Stimulated activated CD8-positive, alpha-beta memory T cell treated with anti-CD3 and anti-CD28 coated beads, Interleukin-2, amount 100 ng/mL, for 48 hours (primary cell): Measurements from ENCODE around the gene SFXN4.
"Not testable (repeated sequence)": the region's sequence is repeated elsewhere in the genome, so short reads cannot be mapped to it uniquely, and the experiment has no call there.

Experiments used
- DNase-seq, 2 donors: peaks; one replicate each; pipeline ENCODE4 v3.0.0-alpha.2; 2020; ENCODE audit warnings: low read depth in 2 of 2

Gene SFXN4

DNA sequence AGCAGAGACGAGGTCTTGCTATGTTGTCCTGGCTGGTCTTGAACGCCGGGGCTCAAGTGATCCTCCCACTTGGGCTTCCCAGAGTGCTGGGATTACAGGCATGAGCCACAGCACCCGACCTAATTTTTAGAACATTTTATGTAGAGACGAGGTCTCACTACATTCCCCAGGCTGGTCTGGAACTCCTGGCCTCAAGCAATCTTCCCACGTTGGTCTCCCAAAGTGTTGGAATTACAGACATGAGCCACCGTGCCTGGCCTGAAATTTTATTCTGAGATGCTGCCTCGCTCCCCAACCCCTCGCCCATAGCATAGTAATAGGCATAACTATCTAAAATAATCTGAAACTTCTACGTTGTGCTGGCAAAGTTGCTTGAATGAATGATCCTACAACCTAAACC lies 21.9 kb downstream of the SFXN4 start:
- DNase-seq: no peak

DNA sequence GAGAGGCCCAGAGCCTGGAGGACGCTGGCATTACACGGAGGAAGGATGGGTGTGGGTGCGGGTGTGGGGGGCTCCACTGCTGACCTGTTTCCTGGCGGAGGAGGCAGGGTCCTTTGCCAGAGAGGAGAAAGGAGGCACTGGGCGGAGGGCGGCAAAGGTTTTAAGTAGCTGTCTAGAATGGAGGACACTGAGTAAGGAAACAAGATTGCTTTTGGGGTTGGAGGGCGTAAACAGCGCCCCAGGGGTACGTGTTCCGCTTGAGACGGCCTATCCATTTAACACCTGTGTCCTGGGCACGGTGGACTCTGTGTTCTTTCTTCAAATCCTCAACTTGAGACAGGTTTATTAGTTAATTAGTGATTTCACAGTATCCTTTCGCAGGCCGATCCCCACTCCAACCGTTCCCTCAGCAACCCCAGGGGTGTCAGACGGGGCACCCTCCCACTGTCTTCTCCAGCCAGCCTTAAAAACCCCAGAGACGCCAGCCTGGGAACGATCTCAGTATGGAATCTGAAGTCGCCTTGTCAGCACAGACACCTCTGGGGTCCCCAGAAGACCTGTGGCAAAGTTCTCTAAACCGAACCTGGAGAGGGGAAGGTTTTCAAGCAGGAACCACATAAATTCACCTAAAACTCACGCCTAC lies 24.8 kb downstream of the SFXN4 start:
- DNase-seq: no peak

DNA sequence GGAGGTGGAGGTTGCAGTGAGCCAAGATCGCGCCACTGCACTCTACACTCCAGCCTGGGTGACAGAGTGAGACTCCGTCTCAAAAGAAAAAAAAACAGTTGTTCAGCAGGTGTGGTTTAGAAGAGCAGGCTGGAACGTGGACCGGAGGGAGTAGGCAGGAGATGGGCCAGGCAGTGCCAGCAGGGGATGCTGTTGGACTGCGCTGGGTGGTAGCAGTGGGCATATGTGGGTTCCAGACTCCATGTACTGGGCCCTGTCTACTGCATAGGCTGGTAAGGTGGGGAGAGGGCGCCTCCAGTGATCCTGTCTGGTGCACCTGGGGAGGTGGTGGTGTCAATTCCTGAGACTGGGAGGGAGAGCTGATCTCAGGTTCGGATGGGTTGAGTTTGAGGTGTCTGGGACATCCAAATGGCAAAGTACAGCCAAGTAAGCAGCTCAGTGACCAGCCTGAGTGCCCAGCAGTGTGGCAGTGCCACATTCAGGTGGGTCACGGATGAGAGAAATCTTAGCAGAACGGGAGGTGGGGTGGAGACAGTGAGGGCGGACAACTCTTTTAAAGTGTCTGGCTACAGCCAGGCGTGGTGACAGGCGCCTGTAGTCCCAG lies 25.9 kb downstream of the SFXN4 start:
- peak in 1 of 2 donors; percentile 34 for DNase-seq

DNA sequence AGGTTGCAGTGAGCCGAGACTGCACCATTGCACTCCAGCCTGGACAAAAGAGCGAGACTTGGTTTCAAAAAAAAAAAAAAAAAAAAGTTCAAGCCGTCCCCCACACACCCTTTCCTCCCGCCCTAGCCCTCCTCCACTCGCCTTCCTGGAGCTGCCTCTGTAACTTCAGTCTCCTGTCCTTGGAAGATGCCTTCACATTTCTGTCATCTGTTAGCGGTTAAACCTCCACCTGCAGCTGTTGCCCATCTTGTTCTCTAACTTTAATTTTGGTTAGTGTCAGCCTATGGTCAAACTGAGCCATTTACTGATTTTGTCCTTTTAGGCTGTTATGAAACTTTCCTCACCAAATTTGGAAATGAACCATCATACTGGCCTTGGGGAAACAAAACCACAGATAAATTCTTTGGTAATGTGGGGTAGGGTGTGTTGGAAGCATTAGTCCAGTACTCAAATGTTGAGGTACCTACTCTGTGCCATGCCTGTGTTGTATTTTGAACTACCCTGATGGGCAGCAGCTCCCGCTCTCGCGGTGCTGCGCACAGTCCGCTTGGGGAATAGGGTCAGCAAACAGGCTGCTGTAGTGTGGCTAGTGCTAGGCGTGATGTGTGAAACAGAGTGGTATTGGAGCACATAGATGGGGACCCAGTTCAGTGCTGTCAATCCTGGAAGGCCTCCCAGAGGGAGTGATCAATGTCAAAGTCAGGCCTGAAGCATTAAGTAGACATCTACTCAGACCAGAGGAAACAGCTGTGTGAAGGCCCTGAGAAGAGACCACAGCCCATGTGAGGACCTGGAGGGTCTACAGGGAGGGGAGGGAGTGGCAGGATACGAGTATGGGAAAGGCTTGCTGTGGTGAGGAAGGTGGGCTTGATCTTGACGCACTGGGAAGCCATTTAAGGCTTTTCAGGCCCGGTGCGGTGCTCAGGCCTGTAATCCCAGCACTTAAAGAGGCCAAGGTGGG lies 26.9 kb downstream of the SFXN4 start:
- no peak for DNase-seq

DNA sequence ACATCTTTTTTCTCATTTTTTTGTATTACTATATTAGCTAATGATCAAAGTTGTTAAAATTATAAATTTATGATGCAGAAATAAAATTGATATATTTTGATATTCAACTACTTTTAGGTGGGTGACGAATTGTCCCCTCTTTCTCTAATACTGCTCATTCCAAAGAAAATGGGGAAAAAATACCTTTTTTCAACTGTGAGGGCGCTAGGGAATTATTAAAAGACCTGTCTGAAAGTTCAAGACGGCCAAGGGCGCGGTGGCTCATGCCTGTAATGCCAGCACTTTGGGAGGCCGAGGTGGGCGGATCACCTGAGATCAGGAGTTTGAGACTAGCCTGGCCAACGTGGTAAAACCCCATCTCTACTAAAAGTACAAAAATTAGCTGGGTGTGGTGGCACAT lies 27.6 kb downstream of the SFXN4 start:
- DNase-seq: not testable (repeated sequence)

DNA sequence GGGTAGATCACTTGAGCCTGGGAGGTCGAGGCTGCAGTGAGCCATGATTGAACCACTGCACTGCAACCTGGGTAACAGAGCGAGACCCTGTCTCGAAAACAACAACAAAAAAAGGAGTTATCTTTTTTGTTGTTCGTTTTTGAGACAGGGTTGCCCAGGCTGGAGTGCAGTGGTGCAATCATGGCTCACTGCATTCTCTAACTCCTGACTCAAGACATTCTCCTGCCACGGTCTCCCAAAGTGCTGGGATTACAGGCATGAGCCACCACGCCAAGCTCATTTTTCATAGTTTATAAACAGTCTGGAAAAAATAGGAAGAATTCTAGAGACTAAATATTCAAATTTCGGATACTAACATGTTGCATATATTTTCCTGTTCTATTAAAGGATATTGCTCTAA lies 29.4 kb downstream of the SFXN4 start:
- no peak for DNase-seq

DNA sequence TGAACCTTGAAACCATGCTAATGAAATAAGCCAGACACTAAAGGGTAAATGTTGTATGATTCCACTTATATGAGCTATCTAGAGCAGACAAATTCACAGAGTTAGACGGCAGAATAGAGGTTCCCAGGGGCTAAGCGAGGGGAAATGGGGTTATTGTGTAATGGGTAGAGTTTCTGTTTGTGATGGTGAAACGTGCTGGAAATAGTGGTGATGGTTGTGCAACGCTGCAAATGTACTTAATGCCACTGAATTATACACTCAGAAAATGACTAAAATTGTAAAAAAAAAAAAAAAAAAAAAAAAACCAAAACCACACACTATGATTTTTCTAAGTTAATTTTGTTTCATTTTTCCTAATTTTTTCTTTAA lies 30.0 kb downstream of the SFXN4 start:
- DNase-seq: no peak

DNA sequence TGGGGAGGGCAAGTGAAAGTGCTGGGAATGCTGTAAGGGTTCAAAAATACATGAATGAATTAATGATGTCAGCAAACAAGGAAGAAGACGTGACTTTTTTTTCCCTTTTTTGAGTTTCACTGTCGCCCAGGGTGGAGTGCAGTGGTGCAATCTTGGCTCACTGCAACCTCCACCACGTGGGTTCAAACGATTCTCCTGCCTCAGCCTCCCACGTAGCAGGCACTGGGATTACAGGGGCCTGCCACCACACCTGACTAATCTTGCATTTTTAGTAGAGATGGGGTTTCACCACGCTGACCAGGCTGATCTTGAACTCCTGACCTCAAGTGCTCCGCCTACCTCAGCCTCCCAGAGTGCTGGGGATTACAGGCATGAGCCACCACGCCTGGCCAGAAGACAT lies 31.6 kb downstream of the SFXN4 start:
- peak in 1 of 2 donors; percentile 61 for DNase-seq

DNA sequence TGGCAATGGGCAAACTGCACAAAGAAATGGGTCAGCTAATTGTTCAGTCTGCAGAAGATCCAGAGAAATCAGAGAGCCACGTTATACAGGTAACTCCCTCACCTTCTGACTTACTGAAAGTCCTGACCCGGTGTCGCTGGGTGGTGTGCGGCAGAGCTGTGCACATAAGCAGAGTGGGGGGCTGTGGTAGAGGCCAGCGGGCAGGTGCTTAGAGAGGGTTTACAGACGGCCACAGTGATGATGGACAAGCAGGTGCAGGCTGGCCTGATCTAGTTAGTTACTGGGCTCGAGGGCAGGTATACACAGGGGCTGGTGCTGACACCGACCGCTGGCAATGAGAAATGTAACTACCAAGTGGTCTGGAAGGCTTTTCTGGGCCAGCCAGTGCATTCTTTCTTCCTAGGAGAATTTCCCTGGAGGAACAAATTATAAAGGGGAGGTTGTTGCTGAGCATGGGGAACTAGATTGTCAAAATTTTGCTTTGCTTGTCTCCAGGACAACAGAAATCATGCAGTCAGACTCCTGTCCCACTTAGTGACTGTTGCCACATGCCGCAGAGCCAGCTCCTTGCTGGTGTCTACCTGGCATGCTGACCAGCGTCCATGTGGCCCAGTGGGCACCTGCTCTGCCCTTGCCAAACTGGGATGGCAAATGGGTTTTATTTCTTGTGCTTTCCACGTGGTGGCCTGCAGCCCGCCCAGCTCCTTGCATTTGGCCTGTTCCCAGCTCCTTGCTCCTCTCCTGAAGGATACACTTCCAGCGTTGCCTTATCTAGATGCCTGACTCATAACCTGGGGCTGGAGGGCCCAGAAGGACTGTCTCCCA lies 32.8 kb downstream of the SFXN4 start:
- no peak for DNase-seq

DNA sequence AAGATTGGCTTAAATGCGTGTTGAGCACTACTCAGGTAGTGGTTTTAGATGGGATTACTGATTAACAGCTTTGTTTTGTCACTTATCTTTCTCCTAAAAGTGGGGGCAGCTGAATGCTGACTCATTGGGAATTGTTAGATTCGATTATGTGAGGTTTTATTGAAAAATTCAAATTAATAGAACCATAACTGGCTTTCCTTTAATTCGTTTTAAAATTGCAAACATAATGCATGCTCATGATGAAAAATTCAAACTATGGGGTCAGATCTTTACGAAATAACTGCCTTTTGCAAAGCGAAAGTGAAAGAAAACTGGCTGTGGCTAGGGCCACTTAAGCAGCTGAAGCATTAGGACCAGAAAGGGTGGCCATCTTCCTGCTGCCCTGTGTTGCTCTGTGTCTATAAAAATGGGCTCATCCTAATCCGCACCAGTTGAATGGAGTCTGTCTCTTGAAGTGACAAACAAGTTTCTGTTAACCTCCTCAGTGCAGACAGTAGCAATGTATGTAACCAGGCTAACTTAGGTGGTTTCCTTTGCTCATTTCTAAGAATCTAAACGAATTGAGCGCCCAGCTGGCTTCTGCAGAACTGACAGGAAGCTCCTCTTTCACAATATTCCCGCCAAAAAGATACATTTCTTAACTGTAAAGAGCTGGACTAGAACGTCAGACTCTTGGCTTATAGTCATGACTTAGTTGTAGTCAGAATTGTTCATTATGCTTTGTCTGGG lies 33.8 kb downstream of the SFXN4 start:
- peak in 1 of 2 donors; percentile 19 for DNase-seq

DNA sequence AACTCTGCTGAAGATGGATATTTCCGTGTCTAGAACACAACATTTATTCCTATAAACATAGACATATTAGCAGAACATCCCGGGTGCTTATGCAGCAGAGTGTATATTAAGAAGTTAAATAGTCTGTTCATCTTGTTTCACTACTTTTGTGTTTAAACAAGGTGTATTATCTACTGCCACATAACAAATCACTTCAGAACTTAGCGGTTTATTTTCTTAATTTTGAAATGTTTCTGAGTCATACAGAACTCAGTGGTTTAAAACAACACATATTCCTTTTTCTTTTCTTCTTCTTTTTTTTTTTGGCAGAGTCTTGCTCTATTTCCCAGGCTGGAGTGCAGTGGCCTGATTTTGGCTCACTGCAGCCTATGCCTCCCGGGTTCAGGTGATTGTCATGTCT lies 35.8 kb downstream of the SFXN4 start:
- no peak for DNase-seq

DNA sequence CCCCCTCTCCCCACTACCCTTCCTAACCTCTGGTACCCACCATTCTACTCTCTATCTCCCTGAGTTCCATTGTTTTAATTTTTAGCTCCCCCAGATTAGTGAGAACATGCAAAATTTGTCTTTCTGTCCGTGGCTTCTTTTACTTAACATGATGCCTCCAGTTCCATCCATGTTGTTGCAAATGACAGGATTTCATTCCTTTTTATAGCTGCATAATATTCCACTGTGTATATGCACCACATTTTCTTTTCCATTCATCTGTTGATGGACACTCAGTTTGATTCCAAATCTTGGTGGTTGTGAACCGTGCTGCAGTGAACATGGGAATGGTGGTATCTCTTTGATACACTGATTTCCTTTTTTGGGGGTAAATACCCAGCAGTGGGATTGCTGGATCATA lies 39.6 kb downstream of the SFXN4 start:
- DNase-seq: no peak

DNA sequence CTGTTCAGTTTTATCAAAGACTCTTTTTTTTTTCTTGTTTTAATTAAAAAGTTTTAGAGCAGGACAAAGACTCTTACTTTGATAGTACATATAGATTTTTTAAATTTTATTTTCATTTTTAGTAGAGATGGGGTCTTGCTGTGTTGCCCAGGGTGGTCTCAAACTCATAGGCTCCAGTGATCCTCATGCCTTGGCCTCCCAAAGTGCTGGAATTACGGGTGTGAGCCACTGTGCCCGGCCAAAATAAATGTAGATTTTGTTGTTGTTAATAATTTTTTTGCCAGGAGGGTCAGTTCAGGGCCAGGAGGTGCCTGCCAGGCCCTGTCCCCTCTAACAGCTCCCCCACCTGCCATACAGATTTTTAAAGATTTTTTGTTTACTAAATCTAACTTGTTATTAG lies 44.6 kb downstream of the SFXN4 start:
- DNase-seq: no peak

DNA sequence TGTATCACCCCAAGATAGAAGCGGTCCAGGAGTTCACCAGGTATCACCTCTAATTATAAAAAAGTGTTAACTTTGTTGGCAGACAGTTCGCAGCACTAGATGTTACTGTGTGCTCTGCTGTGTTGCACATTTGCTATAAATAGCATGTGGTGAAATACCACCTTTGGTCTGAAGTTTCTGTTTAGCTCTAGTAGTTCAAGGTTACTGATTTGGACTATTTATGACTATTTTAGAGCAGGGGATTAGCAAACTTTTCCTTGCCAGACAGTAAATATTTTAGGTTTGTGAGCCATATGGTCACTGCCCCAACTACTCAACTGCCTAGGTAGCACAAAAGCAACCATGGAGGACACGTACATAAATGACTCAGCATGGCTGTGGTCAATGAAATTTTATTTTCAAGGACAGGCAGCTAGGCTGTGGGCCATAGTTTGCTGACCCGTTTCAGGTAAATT lies 45.1 kb downstream of the SFXN4 start:
- DNase-seq: no peak

DNA sequence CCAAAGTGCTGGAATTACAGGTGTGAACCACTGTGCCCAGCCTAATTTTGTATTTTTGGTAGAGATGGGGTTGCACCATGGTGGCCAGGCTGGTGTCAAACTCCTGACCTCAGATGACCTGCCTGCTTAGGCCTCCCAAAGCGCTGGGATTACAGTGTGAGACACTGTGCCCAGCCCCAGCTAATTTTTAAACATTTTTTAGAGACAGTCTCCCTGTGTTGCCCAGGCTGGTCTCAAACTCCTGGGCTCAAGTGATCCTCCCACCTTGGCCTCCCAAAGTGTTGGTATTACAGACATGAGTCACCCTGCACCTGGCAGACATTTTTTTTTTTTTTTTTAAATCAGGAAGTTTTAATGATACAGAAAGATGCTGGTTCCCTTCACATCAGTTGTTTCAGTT lies 46.1 kb downstream of the SFXN4 start:
- DNase-seq: no peak

DNA sequence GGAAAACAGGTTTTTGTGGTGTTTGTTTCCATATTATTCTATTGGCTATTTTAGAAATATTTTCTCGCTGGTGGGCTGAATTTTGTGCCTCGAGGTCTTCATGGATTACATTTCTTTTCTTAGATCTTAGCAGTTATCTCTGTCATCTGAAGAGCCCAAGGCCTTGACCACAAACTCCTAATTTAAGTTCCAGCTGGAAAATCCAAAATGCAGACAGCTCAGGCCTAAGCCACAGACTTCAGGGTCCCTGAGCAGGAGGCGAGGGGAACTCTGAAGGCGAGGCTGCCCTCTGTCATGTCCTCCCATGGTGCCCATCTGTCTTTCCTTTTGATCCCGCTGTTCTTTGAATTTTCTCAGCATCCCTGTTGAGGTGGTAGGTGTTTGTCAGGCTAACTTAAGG lies 47.3 kb downstream of the SFXN4 start:
- DNase-seq: no peak

DNA sequence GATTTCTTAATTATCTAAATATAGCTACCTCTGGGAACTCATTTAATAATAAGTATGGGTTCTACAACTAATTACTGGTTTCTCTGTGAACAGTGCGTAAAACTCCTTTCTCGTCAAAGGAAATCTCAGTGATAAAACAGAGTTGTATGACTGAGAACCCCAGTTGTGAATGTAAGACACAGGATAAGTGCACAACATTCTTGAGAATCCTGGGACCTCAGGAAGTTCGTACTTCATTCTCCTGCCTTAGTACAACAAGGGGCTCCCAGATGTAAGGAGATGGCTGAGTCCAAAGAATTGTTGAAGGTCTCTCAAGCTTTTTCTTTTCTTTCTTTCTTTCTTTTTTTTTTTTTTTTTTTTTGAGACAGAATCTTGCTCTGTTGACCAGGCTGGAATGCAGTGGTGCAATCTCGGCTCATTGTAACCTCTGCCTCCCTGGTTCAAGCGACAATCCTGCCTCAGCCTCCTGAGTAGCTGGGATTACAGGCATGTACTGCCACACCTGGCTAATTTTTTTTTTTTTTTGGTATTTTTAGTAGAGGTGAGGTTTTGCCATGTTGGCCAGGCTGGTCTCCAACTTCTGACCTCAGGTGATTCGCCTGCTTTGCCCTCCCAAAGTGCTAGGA lies 49.1 kb downstream of the SFXN4 start:
- DNase-seq: no peak

DNA sequence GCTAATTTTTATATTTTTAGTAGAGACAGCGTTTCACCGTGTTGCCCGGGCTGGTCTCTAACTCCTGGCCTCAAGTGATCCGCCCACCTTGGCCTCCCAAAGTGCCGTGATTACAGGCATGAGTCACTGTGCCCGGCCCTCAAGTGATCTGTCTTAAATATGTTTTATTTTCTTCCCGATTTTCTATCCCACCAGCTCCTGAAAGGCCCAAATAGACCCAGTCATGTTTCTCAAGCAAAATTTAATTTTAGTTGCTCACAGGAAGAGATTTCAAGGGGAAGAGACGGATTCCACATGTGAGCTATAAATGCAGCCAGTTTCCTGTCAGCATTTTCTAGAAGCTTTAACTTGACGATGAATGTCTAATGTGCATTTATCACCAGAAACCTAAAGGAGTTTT lies 49.6 kb downstream of the SFXN4 start:
- DNase-seq: no peak

DNA sequence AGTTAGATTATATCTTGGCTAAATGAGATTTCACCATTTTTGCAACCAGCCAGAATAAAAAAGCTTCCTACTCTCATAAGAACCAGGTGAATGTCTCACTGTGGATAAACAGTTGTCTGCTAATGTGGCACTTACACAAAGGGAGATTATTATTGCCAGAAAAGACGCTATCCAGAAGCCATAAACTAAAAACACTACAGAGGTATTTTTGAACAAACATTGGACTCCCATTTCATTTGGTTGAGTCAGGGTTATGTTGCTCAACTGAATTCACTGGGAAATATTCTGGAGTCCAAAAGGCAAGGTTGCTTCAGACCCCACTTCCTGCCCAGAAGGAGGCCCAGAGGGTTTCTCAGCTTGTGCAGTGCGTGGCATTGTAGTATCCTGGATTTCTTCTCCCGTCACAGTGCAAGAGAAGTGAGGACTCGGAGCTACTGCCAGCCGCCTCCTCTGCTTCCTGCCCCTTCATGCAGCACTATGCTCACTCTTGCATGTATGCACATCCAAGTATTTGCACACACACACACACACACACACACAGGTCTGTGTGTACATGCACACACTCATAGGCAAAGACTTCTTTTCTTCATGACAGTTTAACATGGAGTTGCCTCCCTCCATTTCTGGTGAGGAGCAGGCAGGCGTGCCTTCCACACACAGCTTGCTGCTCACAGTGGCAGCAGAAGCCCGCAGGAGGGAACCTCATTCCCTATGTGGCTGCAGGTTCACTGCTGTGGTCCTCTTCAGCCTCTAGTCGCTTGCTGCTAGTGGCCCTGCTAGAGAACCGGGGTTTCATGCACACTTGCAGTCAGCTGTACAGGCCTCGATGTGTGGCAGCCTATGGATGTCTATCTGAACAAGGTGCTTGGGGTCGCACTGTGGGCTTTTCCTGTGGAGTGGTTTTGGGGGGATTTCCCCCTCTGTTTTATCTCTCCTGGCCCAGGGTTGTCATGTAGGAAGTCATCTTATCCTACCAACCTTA lies 51.5 kb downstream of the SFXN4 start:
- no peak for DNase-seq

DNA sequence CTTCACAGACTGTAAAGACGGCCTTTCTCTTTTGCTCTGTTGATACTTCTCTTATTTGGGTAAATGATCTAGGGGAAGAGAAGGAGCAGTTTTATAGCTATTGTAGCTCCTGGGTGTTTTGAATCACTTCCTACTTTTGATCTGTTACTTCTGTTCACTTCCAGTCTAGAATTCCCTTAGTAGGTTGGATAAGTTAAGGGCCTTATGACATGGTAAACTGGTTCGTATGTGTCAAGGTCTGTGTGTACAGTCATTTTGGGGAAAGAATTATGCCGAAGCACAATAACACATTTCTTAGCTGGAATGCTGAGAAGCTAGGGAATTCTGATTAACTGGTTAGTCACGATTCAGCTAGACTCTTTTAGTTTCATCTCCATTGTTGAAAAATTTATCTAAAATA lies 53.5 kb downstream of the SFXN4 start:
- DNase-seq: no peak
